Hepatic stellate cell (primary cell): ENCODE results near the gene PNLIP.

ENCODE experiments used
- DNase-seq: peaks from one replicate; pipeline ENCODE4 v3.0.0; 2011; ENCODE audit warnings: low spot score

Gene PNLIP

DNA sequence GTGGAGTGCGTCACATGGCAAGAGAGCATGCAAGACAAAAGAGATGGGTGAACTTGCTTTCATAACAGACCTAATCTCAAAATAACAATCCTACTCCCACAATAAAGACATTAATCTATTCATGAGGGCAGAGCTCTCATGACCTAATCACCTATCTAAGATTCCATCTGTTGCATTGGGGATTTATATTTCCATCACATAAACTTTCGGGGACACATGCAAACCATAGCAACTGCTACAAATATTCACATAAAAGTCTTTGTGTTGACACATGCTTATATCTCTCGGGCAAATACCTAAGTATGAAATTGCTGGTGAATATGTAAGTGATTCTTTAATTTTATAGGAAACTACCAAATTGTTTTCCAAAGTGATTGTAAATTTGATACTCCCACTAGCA, 29.1 kb downstream of the PNLIP start:
- DNase-seq = no peak

DNA sequence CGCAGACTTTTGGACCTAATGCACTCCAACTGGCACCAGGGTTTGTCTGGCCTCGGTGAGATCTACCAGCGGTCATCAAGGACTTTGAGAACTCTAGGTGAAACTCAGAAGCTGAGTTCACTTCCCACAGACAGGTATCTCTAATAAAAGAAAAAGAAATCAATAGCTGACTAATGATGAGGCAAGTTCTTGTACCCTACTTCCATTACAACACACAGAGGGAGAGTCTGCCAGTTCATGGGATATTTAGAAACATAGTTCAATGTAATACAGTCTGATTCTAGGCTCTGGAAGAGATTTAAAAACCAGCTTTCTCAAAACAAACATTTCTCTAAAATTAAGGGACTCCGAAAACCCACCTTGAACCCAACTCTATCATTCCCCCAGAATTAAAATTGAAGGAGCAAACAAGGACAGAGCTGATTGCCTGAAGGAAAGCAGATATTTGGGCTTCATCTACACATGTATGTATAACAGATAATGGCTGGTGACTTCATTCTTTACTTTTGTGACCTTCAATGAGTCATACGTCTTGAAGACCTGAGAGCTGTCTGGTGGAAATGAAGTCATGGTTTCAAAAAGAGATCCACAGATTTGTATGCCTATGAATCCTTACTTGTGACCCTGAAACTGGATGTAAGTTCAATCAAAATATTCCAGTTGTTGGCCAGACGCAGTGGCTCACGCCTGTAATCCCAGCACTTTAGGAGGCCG, 42.3 kb downstream of the PNLIP start:
- DNase-seq = no peak

DNA sequence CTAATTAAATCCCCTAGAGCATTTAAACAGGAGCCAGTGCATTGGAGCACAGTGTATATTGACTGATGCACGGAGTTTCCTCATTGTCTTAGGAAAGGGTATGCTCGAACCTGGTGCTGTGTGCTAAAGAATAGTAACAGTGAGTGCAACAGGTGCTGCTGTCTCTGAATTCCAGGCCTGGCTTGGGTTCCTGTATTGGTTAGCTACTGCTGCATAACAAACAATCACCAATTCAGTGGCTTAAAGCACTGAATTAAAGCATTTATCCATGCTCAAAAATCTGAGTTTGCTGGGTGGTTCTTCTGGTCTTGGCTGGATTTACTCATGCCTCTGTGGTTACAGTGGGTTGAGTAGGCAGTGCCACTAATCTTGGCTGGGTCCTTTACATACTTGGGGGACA, 43.3 kb downstream of the PNLIP start:
- DNase-seq = no peak

DNA sequence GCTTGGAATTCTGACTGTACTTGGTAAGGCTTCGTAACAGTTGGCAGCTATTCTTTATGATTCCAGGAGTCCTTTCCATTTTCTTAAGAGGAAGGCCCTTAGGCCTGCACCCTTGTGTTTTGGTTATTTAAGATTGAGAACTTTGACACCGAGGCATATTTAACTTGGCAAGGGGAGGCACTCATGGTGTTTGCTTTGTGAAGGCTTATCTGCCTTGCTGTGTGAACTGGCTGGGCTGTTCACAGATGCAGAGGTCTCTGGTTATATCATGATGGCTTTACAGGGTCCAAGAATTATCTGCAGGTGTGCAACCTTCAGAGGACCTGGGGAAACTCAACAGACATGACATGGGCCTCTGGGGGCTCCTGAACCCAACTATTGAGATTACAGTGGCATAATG, 44.2 kb downstream of the PNLIP start:
- DNase-seq = no peak

DNA sequence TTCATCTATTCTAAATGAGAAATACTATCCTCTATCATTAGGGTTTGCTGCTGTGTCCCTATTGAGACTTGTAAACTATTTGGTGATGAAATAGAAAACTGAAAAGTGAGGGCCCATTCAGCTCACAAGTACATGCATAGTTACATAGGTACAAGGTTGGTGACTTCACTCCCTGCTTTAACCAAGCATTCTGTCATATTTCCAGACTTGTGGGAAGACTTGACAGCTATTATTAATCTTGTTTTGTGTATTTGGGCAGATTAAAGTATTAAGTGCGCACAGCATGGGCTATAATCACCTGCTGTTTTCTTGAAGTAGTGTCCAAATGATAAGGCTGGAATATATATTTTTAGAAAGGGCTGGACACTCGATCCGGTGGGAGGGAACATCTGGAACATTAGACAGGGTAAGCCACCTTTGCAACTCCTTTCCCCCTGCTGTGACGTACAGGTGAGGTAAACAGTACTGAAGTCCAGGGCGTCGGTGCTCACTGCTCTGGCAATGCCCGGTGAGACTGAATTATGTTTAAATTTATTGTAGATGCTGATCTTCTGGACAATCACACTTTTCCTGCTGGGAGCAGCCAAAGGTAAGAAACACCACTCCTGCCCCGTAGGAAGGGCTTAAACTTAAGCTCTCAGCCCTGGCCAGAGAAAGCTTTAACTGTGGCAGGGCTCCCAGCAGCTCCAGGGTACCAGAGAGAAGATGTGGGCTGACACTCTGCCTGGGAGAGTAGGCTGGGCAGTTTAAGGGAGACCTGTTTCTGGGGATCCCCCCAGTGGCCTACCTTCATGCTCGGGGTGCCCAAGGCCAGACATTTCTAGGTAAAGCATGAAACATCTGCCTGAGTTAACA, 45.1 kb downstream of the PNLIP start, which contains the start of gene PNLIPRP1:
Gene PNLIPRP1 (plus strand): TSS at position 370 of the 855 bp plus-strand sequence. CDS start 171 bp downstream, at position 541.
- no peak for DNase-seq

DNA sequence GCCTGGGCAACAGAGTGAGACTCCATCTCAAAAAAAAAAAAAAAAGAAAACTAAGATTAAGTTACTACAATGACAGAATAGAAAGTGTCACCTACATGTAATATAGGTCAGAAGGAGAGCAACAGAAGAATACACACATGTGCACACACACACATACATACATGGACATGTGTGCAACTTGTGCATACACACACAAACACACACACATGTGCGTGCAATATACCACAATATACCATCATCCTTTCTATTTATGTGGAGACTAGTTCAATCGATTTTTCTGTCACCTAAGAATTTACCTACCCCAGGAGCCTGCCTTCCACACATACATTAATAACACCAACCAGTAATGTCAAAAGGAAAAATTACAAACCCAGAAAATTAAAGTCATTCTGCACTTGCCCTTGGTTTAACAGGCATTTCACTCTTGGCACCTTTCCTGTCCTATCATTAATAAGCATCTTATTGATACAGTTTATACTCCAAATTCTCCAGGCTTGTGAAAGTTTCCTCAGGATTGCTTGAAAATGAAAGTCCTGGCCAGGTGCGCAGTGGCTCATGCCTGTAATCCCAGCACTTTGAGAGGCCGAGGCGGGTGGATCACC, 47.5 kb downstream of the PNLIP start:
- DNase-seq = no peak

DNA sequence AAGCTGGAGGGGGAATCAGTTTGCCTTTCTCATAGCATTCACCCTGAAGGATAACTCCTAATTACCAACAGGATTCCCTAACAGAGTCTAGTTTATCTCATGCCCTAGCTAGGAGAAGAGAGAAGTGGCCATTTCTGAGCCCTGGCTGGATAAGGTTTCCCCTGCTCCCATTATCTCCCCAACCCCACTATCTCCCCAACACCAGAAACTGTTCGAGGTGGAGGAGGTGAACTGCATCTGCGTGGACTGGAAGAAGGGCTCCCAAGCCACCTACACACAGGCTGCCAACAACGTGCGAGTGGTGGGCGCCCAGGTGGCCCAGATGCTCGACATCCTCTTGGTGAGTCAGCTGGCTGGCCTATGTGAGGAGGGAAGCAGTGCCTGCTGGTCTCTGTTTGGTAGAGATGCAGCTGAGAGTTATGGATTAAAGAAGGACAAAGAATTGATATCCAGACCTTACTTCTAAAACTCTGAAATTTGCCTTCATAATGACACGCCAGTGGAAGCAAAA, 48.8 kb downstream of the PNLIP start:
- DNase-seq = no peak

DNA sequence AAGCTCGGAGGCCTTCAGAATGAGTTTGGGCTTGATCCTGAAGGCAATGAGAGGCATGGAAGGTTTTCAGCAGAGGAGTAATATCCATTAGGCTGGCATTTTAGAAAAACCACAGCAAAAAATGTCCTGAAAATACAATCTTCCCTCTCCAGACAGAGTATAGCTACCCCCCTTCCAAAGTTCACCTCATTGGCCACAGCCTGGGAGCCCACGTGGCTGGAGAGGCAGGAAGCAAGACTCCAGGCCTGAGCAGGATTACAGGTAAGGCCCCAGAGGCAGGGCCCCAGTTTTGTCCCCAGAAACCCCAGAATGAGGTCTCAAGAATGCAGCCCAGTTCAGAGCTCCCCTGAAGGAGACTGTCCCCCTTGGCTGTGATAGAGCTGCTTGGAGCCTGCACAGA, 50.3 kb downstream of the PNLIP start:
- no peak for DNase-seq

DNA sequence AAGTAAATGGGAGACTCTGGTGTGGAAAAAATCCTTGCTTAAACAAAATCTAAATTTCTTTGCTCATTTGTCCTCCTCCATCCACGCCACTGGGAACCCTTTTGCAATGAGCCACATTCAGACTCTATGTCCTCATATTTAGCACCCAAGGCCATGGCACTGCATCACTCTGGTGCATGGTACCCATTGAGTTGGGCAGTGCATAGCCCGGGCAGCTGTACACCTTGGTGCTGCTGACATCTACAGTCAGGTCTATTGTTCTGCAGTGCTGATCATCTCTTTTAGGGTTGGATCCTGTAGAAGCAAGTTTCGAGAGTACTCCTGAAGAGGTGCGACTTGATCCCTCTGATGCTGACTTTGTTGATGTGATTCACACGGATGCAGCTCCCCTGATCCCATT, 51.8 kb downstream of the PNLIP start:
- DNase-seq = no peak

DNA sequence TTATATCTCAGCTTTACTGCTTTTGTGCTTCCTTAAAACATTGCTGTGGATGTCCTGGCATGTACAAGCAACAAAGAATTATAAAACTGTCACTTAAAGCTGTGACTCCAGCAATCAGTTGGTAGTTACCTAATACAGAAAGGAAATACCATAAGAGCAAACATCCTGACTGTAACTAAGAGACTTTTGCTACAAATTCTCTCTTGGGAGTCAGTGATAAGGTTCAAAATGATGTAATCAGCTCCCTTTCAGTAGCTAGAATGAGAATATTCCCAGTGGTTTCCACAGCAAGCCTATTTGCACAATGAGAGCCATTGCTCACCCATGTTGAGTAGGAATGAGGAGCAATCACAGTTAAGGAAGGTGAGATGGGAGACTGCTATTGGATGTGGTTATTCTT, 52.6 kb downstream of the PNLIP start:
- no peak for DNase-seq

DNA sequence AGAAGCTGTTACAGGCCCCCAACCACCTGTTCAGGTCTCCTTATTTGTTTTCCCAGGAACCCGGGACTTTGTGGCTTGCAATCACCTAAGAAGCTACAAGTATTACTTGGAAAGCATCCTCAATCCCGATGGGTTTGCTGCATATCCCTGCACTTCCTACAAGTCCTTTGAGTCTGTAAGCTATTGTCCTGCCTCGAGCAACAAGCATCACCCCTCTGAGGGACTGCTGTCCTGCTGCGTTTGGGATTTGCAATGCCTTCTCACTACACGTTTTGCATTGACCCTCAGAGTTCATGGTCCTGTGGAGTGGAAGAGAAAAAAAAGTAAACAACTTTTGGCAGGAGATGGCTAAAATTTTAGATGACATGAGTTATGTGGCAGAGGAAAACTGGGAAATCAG, 54.3 kb downstream of the PNLIP start:
- no peak for DNase-seq

DNA sequence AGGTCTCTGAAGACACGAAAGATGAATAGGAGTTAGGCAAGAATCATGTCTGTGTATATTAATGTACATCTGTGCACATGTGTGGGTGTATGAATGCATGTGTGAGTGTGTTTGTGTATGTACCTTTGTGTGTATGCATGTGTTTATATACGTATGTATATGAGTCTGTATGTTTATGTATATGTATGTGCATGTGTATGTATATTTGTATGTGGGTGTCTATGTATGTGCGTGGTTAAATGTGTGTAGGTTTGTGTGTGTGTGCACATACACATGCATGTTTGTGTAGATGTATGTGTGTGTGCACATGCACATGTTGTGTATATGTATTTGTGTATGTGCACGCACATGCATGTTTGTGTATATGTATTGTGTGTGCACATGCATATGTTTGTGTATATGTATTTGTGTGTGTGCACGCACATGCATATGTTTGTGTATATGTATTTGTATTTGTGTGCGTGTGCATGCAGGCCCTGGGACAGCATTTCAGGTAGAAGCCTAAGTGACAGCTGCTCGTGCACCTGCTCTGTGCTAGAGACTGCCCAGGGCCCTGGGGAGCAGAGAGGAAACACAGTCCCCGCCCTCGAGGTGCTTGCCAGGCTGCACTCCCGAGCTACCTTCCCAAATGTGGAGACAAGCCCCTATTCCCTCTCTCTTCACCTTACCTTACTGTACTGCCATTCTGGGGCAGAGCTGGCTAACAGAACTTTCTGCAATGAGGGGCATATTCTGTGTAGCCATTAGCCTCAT, 57.1 kb downstream of the PNLIP start:
- no peak for DNase-seq

DNA sequence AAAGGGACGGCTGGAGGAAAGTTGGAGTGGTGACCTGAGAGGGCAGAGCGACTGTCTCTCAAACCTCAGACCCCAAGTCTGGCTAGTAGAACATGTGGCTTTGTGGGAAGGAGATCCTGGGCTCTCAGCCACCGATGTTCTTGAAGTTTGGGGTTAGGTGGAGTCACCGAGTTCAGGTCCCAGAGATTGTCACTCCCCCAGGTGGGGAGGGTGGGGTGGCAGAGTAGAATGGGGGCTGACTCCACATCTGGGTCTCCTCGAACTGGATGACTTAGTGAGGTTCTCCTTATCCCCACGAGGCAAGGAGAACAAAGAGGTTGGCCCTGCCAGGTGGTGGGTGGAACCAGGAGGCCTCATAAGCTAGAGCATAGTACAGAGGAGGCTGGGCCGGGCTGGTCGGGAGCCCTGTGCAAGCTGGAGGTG, 60.3 kb downstream of the PNLIP start:
- DNase-seq = no peak

DNA sequence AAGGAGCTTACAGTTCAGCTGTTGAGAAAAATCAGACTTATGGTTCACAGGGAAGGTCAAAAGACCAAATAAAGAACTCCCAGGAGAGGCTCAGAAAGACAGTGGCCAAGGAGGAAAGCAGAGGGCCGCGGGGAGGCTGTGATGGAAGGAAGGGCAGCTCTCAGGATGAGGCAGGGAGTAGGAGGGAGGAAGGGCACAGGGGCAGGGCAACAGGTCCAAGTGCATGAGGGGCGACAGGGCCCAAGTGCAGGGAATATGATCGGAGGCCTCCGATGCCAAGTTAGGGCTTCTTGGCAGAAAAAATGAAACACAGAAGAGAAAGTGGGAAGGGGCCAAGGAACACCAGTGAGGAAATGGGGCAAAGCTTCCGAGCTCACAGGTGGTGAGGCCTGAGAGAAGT, 61.6 kb downstream of the PNLIP start:
- no peak for DNase-seq

DNA sequence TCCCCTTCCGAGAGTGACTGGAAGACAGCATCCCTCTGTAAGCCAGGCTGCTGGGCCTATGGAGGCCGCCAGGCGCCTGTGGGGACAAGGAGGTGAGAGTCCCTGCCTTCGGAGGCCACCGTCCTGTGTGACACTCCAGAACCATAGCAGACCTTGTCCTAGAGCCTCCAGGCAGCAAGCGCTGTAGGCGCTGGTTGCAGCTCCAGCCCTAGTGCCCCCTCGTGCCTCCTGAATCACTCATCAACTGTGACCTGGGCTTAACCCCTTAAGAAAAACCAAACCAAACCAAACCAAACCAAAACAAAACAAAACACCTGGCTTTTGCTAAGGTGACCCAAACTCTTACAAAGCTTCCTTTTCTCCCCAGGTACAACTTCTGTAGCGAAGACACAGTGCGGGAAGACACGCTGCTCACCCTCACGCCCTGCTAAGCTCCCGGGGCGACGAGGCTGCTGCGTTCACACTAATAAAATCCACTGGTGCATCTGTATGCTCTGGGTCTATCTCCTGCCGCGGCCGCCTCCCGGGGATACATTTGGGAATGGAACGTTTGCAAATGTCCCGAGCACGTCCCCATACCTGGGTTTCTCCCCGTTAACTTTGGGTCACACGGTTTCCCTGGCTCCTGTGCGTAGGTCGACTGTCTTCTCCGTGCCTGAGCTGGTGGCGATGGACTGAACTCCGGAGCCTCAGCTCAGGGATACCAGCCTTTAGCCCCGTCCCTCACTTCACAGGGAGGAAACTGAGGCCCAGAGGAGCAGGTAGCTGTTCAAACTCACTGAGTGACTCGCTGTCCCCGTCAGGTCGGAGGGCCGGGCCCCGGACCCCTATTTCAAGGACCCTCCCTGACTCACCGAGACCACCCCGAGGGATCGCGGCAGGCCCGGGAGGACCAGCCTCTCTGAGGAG, 63.2 kb downstream of the PNLIP start:
- DNase-seq = no peak

DNA sequence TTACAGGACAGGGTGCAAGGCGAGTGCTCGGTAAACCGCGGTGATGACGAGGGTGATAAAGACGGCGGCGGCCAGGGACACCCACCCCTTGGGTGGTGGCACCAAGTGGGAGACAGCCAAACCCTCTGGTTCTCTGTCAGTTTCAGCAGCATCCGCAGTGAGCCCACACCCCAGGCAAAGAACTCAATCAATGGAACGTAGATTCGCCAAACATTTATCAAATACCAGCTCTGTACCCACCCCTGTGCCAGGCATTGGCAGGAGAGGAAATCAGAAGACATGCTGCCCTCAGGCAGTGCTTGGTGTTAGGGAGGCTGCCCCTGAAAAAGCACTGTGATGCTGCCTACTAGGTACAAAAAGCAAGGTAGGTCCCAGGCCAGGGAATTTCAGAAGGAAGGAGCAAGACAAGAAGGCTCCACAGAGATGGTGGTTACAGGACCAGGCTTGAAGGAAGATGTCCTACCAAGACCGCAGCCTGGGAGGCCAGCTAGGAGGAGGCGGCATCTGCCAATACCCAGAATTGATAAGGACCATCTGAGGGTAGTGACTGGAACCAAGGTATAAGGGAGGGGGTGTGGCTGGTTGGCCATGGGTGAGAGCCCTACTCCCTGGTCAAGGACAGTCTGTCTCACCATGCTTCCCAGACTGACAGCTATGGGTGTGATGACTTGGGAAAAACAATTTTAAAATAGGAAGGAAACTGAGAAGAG, 64.9 kb downstream of the PNLIP start:
- DNase-seq = no peak

DNA sequence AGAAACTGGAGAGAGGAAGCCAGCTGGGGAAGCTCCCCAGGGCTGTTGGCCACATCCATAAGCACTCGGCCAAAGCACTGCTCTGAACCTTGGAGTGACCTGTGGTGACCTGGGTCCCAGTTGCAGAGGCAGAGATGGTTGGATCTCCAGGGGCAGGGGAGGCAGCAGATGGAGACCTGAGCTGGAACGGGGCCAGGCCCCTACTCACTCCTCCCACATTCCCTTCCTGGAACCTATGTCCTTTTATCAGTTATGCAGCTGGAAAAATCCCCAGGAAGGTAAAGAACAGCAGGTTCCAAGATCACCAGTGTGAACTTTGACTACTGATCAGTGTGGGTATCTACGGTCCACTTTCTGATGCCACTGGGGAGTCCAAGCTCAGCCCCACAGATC, 65.4 kb downstream of the PNLIP start:
- DNase-seq = no peak

DNA sequence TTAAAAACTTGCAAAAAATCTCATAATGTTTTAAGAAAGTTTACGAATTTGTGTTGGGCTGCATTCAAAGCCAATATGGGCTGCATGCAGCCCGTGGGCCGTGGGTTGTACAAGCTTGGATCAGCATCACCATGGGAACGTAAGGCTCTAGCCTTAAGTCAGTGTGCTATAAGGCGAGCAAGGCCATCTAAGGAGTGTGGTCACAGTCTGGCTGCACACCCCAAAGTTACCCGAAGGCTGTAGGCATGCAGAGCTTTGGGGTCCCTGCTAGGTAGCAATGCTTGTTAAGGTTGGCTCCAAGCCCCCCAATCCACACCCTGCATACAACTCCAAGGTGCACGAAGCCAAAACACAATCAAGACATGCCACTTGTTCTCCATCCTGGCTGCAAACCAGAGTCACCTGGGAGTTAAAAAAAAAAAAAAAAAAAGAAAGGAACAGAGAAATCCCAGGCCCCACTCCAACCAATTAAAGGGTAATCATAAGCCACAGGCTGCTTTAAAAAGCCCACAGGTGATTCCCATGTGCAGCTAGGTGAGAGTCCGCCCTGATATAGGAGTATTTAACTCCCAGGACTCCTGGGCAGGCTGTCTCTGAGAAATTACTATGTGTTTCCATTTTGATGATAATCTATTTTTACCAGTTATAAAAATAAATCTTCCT, 66.5 kb downstream of the PNLIP start:
- no peak for DNase-seq

DNA sequence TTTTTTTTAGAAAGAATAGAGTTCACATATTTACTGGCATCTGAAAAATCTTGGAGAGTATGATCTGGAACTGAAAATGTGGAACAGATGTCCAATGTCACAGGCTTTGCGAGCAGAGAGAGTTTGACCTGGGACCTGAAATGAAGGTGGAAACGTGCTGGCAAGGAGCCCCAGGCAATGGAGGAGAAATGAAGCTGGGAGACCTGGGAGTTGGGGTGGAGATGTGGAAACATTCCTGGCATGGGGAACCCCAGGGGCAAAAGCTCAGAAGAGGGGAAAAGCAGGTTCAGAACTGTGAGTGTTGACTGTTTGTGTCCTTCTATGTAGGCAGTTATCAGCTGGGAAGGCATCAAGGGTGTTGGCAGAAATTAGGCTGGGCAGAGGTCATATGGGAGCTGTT, 67.7 kb downstream of the PNLIP start:
- no peak for DNase-seq

DNA sequence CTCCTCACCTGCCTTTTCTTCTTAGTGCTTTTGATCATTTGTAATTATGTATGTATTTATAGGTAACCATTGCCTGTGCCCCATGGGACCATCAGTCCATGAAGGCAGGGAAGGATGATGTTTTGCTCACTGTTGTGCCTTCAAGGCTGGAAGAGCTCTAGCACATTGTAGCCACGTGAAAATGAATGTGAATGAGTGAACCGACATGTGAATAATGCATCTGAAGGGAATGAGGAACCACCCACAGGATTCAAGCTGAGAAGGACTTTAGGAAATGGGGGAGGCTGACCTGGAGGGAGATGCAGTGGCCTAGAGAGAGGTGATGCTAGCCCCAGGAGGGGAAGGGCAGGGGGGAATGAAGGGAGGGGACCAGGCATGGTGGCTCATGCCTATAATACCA, 69.1 kb downstream of the PNLIP start:
- DNase-seq = no peak
